ENCODE results near the gene C1QTNF7.

DNA sequence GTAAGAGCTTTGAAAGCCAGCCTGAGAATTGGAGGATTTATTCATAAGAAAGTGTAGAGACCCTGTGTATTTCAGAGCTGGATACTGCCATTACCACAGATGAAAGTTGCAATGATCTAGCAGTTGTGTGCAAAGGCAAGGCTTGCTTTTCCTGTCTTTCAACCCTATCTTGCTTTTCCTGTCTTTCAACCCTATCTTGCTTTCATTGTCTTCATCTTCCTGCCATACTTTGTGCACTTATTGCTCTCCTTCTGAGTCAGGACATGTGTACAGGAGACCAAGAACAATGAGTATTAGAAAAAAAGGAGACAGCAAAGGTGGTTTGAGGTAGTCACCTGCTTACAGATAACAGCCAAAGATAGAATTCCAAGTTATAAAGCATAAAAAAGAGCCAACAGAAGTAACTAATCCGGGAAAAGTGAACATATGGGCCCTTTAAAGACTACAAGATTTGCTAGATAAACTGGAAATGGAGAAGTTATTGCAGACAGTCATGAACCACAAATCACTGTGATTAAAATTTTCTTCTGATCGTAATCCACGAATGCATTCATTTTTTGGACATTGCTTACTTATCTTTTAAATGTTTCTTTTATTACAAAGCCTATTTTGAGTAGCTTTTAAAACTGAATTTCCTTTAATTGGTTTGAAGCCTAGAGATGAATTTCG is 17.2 kb downstream of the C1QTNF7 start:
- TF ChIP-seq POLR2A (IDR thresholded peaks at IDR 0.05) (no peak), CTCF (IDR thresholded peaks at IDR 0.05) (no peak)

Measured in body of pancreas (tissue), 4 donors.